Choroid plexus epithelial cell (primary cell): ENCODE results near the gene POLR1B.
A peak's percentile ranks its signal among the peaks of the same experiment; 100 is the strongest.

ENCODE experiments used
- DNase-seq: peaks from one replicate; pipeline ENCODE4 v3.0.0-alpha.2; 2010; ENCODE audit warnings: low read depth
- H3K4me3 ChIP-seq: 2 replicates; pipeline ENCODE4 v1.5.1; 2011; ENCODE audit warnings: low read depth, mild to moderate bottlenecking, control low read depth, low read length, moderate library complexity
- TF ChIP-seq, protein P1 (sequence below): conservative IDR thresholded peaks from 2 replicates; pipeline ENCODE4 v1.5.1; 2011; ENCODE audit warnings: low read depth, mild to moderate bottlenecking, control low read depth, inconsistent platforms, low read length, moderate library complexity

Gene POLR1B

GRCh38 chr2:112622528-112622849 lies 80.2 kb downstream of the POLR1B start:
- TF ChIP-seq, protein P1, sequence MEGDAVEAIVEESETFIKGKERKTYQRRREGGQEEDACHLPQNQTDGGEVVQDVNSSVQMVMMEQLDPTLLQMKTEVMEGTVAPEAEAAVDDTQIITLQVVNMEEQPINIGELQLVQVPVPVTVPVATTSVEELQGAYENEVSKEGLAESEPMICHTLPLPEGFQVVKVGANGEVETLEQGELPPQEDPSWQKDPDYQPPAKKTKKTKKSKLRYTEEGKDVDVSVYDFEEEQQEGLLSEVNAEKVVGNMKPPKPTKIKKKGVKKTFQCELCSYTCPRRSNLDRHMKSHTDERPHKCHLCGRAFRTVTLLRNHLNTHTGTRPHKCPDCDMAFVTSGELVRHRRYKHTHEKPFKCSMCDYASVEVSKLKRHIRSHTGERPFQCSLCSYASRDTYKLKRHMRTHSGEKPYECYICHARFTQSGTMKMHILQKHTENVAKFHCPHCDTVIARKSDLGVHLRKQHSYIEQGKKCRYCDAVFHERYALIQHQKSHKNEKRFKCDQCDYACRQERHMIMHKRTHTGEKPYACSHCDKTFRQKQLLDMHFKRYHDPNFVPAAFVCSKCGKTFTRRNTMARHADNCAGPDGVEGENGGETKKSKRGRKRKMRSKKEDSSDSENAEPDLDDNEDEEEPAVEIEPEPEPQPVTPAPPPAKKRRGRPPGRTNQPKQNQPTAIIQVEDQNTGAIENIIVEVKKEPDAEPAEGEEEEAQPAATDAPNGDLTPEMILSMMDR, result no peak
- H3K4me3 ChIP-seq, result no peak overlapping the region
- DNase-seq, result peak; percentile 95

DNA sequence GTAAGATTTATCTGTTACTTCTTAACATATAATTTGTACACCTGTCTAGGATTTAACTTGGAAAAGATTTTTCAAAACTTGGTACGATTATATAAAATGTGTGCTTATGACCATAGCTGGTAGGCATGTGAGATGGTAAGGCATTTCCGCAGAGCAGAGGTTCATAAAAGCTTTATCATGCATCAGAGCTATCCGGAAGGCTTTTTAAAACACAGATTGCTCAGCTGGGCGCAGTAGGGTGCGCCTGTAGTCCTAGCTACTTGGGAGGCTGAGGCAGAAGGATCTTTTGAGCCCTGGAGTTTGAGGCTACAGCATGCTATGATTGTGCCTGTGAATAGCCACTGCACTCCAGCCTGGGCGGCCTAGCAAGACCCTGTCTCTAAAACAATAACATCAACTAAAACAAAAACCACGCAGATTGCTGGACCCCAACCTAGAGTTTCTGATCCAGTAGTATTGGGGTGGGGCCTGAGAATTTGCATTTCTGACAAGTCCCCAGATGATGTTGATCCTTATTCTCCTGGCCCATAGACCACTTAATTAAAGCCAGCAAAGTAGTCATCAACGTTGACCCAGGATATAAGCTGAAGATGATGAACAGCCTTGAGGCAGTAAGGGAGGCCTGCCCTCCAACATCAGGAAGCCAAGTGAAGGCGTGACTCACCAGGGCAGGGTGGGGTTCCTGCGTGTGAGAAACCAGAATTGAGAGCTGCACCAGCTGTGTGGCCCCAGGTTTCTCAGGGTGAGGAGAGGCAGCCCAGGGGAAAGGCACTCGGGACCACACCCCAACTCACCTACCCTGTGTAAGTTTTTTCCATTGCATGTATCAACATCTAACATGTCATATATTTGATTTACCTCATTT lies 81.9 kb downstream of the POLR1B start:
- TF ChIP-seq, protein P1, result no peak
- peak; percentile 68 for DNase-seq

GRCh38 chr2:112625474-112626114 lies 83.3 kb downstream of the POLR1B start:
- TF ChIP-seq, protein P1, result no peak
- no peak overlapping the region for H3K4me3 ChIP-seq
- no peak for DNase-seq

More for the DNA sequence above, 81.9 kb downstream of the POLR1B start:
- H3K4me3 ChIP-seq, result no peak overlapping the region

DNA sequence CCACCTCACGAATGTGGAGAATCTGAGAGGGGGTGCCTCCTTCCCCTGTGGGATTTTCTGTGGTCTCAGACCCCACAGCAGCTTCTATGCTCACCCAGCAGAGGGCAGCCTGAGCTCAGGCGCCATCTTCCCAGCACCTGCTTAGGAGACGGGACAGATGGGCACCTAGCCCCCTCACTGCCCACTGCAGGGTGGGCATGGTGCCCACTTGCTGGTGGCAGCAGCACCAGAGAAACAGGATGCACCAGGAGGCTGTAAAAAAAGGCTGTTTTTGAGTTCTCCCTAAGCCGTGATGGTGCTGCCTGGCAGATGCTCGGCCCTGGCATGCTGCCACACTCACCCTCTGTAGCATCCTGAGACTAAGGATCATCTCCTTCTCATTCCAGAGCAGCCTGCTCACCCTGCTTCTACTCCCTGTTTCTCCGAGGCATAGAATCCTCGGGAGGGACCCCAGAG lies 84.4 kb downstream of the POLR1B start:
- DNase-seq, result peak; percentile 77
- TF ChIP-seq, protein P1, result peak; percentile 95
- H3K4me3 ChIP-seq, result peak overlapping the region; percentile 14
